Panc1 (cell line): Measurements from ENCODE around the gene TMEM185A. TPM values are rescaled to one million over a fixed set of nuclear protein-coding genes. Genes with fewer than 3 reads are reported as not detected.
"Not testable (repeated sequence)": the region's sequence is repeated elsewhere in the genome, so short reads cannot be mapped to it uniquely, and the experiment has no call there.

Experiments used
- ATAC-seq: fragments of 200-7000 bp; cut with Tn5 transposase; 2 replicates; pipeline ENCODE4 v1.9.1; 2020; ENCODE audit warnings: mild to moderate bottlenecking, moderate library complexity
- BruUV-seq: library from RNA; stranded (reverse); fragments of 400-500 nt; replicated peaks from 2 replicates; lab custom pipeline; 2021; lab: Mats Ljungman, UMichigan
- CTCF ChIA-PET: fragments of 300-600 bp; sonication (Branson Sonifier 250); formaldehyde crosslinking; loops from one replicate; lab custom pipeline; 2022; ENCODE audit warnings: antibody characterized with exemption; lab: Charles Lee
- POLR2A ChIA-PET: fragments of 300-600 bp; sonication (Branson Sonifier 250); formaldehyde crosslinking; loops from one replicate; lab custom pipeline; 2022; ENCODE audit warnings: antibody characterized with exemption; lab: Charles Lee
- DNase-seq: peaks from one replicate; pipeline ENCODE4 v3.0.0-alpha.2; 2010; ENCODE audit warnings: low read depth, low spot score
- H3K27ac ChIP-seq: 2 replicates; pipeline ENCODE4 v1.5.1; 2011; ENCODE audit warnings: mild to moderate bottlenecking, low read length, inconsistent platforms
- H3K27me3 ChIP-seq: fragments of 200-500 bp; sonication (Bioruptor generic); 2 replicates; pipeline ENCODE4 v1.6.0; 2014; ENCODE audit warnings: low read length, inconsistent platforms; ENCODE audit not compliant: control insufficient read depth, insufficient read depth
- H3K36me3 ChIP-seq: fragments of 200-500 bp; sonication (Bioruptor generic); 2 replicates; pipeline ENCODE4 v1.5.1; 2014; ENCODE audit warnings: inconsistent platforms, mild to moderate bottlenecking, low read length, moderate library complexity; ENCODE audit not compliant: control insufficient read depth, insufficient read depth
- H3K4me1 ChIP-seq: 2 replicates; pipeline ENCODE4 v1.5.1; 2011; ENCODE audit warnings: inconsistent platforms, mild to moderate bottlenecking, low read length, moderate library complexity; ENCODE audit not compliant: control insufficient read depth, insufficient read depth
- H3K4me3 ChIP-seq, 2 experiments: 2 replicates each; pipeline ENCODE4 v1.5.1; 2011 to 2012; ENCODE audit warnings: low read depth in 2 of 2, low read length in 2 of 2, mild to moderate bottlenecking in 2 of 2, inconsistent platforms in 1 of 2, moderate library complexity in 1 of 2
- H3K9me3 ChIP-seq: fragments of 200-500 bp; sonication (Bioruptor generic); 2 replicates; pipeline ENCODE4 v1.5.1; 2014; ENCODE audit warnings: low read depth, mild to moderate bottlenecking, inconsistent platforms, low read length, moderate library complexity; ENCODE audit not compliant: control insufficient read depth, insufficient read depth
- POLR2AphosphoS5 ChIP-seq: IDR thresholded peaks from 2 replicates; pipeline ENCODE4 v1.6.1; 2012; ENCODE audit warnings: mild to moderate bottlenecking, low read depth, low read length, moderate library complexity
- SIN3A ChIP-seq: IDR thresholded peaks from 2 replicates; pipeline ENCODE4 v1.6.1; 2012; ENCODE audit warnings: low read depth, mild to moderate bottlenecking, low read length, moderate library complexity, borderline replicate concordance; ENCODE audit not compliant: insufficient read depth
- TCF7L2 ChIP-seq: IDR thresholded peaks from 2 replicates; pipeline ENCODE4 v1.6.1; 2011; ENCODE audit warnings: mild to moderate bottlenecking, low read depth, low read length, inconsistent platforms
- in situ Hi-C: cut with HindIII; loops from 2 replicates; pipeline ENCODE4 v1.10.0; 2016; ENCODE audit warnings: low sequenced_read_pairs, low pct_unique_long_range_greater_than_20kb
- intact Hi-C: fragments of 100-400 bp; cut with micrococcal nuclease; formaldehyde crosslinking; loops from one replicate; pipeline ENCODE4 v1.10.0; 2022; ENCODE audit not compliant: unreplicated experiment
- total RNA-seq: library from RNA; stranded (reverse); gene quantifications from one replicate; pipeline ENCODE4 v1.2.1, GENCODE V29; 2021; ENCODE audit not compliant: unreplicated experiment
- TF ChIP-seq, protein P1 (sequence below), 2 experiments: IDR thresholded peaks; 2 replicates each; pipeline ENCODE4 v1.6.1; 2011 to 2012; ENCODE audit warnings: low read depth in 2 of 2, control low read depth in 1 of 2, low read length in 1 of 2, mild to moderate bottlenecking in 1 of 2, moderate library complexity in 1 of 2; ENCODE audit not compliant: insufficient read depth in 1 of 2
- TF ChIP-seq, protein P2 (sequence below): fragments of 450-650 bp; IDR thresholded peaks from 2 replicates; pipeline ENCODE4 v1.5.1; 2017; ENCODE audit warnings: mild to moderate bottlenecking

The TMEM185A gene
- total RNA-seq, 1 experiment from 2014 or later: 27.3 TPM

DNA sequence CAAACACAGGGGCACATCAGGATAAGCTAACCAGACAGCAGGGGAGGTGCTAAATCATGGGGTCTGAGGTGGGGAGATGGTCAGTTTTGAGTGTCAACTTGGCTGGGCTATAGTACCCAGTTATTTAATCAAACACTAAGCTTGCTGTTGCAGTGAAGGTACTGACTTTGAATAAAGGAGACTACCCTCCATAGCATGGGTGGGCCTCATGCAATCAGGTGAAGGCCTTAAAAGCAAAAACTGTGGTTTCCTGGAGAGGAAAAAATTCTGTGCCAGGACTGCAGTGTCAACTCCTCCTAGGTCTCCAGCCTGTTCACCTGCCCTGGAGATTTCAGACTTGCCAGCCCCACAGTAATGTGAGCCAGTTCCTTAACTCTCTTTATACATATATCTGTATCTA lies 23.9 kb downstream of the TMEM185A start:
- ATAC-seq: no peak
- intact Hi-C loops (no loop called here), in situ Hi-C loops (no loop called here)
- no peaks in the 10 kb centered on the region for H3K9me3 ChIP-seq
- TF ChIP-seq SIN3A (no peak), TCF7L2 (no peak), POLR2AphosphoS5 (no peak)
- TF ChIP-seq, protein P1, sequence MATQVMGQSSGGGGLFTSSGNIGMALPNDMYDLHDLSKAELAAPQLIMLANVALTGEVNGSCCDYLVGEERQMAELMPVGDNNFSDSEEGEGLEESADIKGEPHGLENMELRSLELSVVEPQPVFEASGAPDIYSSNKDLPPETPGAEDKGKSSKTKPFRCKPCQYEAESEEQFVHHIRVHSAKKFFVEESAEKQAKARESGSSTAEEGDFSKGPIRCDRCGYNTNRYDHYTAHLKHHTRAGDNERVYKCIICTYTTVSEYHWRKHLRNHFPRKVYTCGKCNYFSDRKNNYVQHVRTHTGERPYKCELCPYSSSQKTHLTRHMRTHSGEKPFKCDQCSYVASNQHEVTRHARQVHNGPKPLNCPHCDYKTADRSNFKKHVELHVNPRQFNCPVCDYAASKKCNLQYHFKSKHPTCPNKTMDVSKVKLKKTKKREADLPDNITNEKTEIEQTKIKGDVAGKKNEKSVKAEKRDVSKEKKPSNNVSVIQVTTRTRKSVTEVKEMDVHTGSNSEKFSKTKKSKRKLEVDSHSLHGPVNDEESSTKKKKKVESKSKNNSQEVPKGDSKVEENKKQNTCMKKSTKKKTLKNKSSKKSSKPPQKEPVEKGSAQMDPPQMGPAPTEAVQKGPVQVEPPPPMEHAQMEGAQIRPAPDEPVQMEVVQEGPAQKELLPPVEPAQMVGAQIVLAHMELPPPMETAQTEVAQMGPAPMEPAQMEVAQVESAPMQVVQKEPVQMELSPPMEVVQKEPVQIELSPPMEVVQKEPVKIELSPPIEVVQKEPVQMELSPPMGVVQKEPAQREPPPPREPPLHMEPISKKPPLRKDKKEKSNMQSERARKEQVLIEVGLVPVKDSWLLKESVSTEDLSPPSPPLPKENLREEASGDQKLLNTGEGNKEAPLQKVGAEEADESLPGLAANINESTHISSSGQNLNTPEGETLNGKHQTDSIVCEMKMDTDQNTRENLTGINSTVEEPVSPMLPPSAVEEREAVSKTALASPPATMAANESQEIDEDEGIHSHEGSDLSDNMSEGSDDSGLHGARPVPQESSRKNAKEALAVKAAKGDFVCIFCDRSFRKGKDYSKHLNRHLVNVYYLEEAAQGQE (IDR thresholded peaks at IDR 0.05; ENCODE audit: insufficient read depth in 1 of 2, low read depth in 2 of 2, low read length in 1 of 2): no peak
- TF ChIP-seq, protein P2, sequence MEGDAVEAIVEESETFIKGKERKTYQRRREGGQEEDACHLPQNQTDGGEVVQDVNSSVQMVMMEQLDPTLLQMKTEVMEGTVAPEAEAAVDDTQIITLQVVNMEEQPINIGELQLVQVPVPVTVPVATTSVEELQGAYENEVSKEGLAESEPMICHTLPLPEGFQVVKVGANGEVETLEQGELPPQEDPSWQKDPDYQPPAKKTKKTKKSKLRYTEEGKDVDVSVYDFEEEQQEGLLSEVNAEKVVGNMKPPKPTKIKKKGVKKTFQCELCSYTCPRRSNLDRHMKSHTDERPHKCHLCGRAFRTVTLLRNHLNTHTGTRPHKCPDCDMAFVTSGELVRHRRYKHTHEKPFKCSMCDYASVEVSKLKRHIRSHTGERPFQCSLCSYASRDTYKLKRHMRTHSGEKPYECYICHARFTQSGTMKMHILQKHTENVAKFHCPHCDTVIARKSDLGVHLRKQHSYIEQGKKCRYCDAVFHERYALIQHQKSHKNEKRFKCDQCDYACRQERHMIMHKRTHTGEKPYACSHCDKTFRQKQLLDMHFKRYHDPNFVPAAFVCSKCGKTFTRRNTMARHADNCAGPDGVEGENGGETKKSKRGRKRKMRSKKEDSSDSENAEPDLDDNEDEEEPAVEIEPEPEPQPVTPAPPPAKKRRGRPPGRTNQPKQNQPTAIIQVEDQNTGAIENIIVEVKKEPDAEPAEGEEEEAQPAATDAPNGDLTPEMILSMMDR: no peak
- BruUV-seq: no TSS peak
- ChIA-PET CTCF (no interaction called here), POLR2A (no interaction called here)
- DNase-seq: no peak
- H3K4me3 ChIP-seq: no peak overlapping the region
- H3K27me3 ChIP-seq: no peaks in the 10 kb centered on the region
- no peaks in the 10 kb centered on the region for H3K36me3 ChIP-seq
- no peaks in the 10 kb centered on the region for H3K4me1 ChIP-seq
- no peak overlapping the region for H3K27ac ChIP-seq

DNA sequence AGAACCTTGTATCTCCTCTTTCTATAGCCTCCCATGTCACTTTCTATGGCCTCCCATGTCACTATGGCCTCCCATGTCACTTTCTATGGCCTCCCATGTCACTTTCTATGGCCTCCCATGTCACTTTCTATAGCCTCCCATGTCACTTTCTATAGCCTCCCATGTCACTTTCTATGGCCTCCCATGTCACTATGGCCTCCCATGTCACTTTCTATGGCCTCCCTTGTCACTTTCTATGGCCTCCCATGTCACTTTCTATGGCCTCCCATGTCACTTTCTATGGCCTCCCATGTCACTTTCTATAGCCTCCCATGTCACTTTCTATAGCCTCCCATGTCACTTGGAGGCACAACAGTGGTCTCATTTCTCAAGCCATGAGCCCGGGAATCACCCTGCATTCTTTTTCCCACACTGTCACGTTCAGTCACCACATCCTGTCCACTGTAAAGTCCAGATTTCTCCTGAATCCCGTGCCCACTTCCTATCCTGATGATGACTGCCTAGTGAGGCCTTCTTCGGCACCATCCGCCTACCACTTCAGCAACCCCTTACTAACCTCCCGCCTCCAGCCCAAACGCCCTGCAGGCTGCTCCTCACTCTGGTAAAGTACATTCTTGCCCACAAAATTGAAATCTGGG lies 26.2 kb downstream of the TMEM185A start:
- DNase-seq, intact Hi-C loops, H3K27ac ChIP-seq, H3K27me3 ChIP-seq, ATAC-seq, CTCF ChIA-PET, POLR2A ChIA-PET, H3K36me3 ChIP-seq, BruUV-seq, H3K4me3 ChIP-seq, in situ Hi-C loops, H3K4me1 ChIP-seq, H3K9me3 ChIP-seq: not testable (repeated sequence)

DNA sequence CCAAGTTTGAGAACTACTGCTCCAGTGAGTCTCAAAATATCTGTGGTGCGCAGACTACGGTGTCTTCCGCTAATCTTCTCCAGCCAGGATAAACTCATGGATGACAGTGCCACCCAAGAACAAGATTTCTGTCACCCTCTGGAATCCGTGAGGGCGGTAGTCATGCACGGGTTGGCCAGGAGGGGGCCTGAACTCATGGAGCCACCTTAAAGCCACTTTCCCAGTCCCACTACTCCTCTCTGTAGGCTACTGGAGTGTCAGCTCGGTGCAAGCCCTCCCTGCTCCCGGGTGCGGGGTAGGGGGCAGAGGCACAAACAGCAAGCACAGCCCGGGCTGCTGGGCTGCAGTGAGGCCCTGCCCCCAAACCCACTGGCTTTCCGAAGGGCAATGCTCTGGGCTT lies 33.0 kb downstream of the TMEM185A start:
- peak; percentile 55; the same call in 1 of the 2 replicates for ATAC-seq
- H3K27me3 ChIP-seq, POLR2A ChIA-PET, intact Hi-C loops, CTCF ChIA-PET, H3K9me3 ChIP-seq, H3K4me1 ChIP-seq, DNase-seq, H3K4me3 ChIP-seq, H3K36me3 ChIP-seq, BruUV-seq, in situ Hi-C loops, H3K27ac ChIP-seq: not testable (repeated sequence)

DNA sequence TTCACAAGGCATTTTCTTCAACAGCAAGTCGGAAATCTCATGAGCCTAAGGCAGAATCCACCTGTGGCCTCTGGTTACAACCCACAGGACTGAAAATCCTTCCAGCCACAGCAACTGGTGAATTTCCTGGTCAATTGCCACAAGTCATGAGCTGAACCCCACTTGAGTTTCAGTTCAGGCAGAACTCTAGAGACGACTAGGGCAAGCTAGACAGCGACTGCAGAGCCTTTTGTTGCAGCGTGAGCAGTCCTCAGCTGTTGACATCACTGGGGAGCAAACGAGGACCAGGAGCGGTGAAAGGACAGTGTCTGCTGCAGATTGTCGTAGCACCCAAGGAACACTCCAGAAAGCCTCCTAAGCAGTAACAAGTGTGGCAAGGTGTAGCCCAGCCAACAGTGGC lies 35.6 kb downstream of the TMEM185A start:
- CTCF ChIA-PET, intact Hi-C loops, H3K27ac ChIP-seq, H3K4me3 ChIP-seq, H3K4me1 ChIP-seq, ATAC-seq, H3K36me3 ChIP-seq, H3K9me3 ChIP-seq, in situ Hi-C loops, DNase-seq, BruUV-seq, POLR2A ChIA-PET, H3K27me3 ChIP-seq: not testable (repeated sequence)

DNA sequence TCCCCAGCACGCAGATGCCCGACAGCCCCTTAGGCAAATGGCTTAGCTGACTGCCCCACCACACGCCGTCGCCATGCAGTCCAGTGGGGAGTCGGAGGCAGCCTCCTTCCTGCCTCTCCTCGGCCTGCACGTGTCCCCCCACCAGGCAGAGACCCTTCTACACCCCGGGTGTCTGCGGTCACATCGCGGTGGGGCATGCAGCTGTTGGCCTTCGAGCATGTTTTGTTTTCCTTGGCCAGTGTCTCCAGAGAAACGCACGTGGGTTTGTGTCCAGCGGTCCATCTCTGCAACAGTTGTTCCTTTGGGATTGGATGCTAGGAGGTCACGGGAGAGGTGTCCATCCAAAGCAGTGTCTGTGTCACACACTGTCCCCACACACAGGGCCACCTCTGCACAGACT lies 36.4 kb downstream of the TMEM185A start, which contains the start of gene HSFX2:
TSS of gene HSFX2 (minus strand) at position 101 of the 400 bp plus-strand sequence. CDS start 614 bp downstream, outside the sequence.
- H3K4me3 ChIP-seq, H3K4me1 ChIP-seq, H3K9me3 ChIP-seq, intact Hi-C loops, DNase-seq, ATAC-seq, H3K36me3 ChIP-seq, in situ Hi-C loops, CTCF ChIA-PET, POLR2A ChIA-PET, H3K27me3 ChIP-seq, BruUV-seq, H3K27ac ChIP-seq: not testable (repeated sequence)
